ENCODE results near the gene HS3ST1. TPM values are rescaled to one million over a fixed set of nuclear protein-coding genes. Genes with fewer than 3 reads are reported as not detected.

The HS3ST1 gene
- total RNA-seq, 2 donors from 2014 or later, result 0.14 to 1.1 TPM

DNA sequence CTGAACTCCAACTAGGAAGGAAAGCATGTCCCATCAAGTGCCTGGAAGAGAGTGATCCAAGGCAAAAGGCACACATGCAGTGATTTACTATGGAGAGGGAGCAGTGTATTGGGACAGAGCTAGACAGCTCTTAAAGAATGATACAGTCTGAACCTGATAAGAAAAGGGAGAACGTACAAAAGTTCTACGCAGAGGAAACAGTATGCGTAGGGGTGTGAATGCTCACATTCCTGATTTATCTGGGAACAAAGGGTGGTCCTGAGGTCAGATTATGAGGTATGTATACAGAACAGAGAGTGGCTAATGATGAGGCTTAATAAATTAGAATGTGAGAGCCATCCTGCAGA, 12.0 kb downstream of the HS3ST1 start:
- Histone ChIP-seq H3K36me3 (no peaks in the 10 kb centered on the region), H3K4me1 (ENCODE audit: control insufficient read depth in 1 of 2, low read depth in 2 of 2) (peaks cover 0 to 12% of the 10 kb centered on the region in 2 donors), H3K27me3 (replicated peaks; ENCODE audit: insufficient read depth) (no peaks in the 10 kb centered on the region), H3K27ac (no peak overlapping the region), H3K9me3 (no peaks in the 10 kb centered on the region), H3K4me3 (no peak overlapping the region)
- DNase-seq (ENCODE audit: low spot score) (no peak), ATAC-seq (ENCODE audit: insufficient number of reproducible peaks, low FRiP score, low read depth) (no peak)
- TF ChIP-seq, protein P1, sequence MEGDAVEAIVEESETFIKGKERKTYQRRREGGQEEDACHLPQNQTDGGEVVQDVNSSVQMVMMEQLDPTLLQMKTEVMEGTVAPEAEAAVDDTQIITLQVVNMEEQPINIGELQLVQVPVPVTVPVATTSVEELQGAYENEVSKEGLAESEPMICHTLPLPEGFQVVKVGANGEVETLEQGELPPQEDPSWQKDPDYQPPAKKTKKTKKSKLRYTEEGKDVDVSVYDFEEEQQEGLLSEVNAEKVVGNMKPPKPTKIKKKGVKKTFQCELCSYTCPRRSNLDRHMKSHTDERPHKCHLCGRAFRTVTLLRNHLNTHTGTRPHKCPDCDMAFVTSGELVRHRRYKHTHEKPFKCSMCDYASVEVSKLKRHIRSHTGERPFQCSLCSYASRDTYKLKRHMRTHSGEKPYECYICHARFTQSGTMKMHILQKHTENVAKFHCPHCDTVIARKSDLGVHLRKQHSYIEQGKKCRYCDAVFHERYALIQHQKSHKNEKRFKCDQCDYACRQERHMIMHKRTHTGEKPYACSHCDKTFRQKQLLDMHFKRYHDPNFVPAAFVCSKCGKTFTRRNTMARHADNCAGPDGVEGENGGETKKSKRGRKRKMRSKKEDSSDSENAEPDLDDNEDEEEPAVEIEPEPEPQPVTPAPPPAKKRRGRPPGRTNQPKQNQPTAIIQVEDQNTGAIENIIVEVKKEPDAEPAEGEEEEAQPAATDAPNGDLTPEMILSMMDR (IDR thresholded peaks at IDR 0.05), result no peak

DNA sequence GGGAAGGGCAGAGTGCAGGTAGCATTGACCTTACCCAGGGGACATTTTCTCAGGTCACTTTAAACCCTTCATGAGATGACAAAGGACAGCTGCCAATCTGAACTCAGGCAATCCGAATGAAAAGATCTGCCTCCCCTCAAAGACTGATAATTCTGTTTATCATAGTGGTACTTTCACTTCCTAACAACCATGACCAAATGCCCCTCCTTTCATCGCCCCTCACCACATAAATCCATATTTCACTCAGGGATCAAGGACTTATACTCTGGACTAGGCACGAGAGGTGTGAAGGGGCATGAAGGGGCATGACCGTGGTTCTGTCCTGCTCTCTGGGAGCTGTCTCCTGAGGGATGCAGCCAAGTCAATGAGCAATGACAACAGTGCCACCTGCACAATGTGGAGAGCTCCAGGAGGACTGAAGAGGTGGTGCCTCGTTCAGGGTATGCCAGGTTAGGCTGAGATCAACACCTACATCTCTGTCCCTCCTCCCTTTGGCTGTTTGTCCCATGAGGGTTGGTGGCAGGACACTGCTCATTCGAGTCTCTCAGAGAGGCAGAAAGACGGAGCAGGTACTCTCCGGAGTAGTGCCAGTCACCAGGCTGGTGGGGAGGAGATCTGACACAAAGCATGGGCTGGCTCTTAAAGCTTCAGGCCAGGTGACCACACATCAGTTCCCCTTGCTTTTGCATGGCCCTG, 12.5 kb downstream of the HS3ST1 start:
- Histone ChIP-seq H3K27me3 (replicated peaks; ENCODE audit: insufficient read depth) (no peaks in the 10 kb centered on the region), H3K36me3 (no peaks in the 10 kb centered on the region), H3K27ac (no peak overlapping the region), H3K4me3 (no peak overlapping the region), H3K9me3 (no peaks in the 10 kb centered on the region), H3K4me1 (ENCODE audit: control insufficient read depth in 1 of 2, low read depth in 2 of 2) (peaks cover 0 to 9% of the 10 kb centered on the region in 2 donors)
- ATAC-seq (ENCODE audit: insufficient number of reproducible peaks, low FRiP score, low read depth), result no peak
- TF ChIP-seq, protein P1 (IDR thresholded peaks at IDR 0.05), result no peak
- DNase-seq (ENCODE audit: low spot score), result no peak

DNA sequence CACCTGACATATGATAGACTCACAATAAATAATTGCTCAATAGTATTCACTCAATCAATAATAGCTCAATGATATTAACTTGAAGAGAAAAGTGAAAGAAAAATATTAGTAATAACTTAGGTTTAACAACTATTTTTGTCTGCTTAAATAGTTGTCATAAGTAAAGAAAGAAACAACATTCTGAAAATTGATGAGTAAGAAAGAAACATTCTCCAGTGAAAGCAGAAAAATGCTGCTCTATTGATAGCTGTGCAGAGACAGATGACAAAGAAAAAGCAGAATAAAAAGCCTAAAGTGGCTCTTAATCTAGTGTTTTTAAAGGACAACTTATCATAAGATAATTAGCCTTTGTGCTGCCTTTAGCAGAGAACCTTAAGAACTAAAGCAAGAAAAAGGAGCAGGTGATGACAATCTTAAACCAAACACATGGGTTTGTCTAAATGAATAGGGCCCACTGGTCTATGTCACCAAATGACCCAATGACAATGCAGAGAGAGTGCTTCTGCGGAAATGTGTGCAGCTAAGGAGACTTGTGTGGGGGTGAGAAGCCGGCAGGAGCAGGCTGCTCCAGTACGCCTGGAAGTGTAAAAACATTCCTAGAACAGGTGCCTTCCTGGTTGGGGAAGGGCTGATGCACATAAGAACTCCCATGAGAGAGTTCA, 13.2 kb downstream of the HS3ST1 start:
- Histone ChIP-seq H3K4me3 (no peak overlapping the region), H3K4me1 (ENCODE audit: control insufficient read depth in 1 of 2, low read depth in 2 of 2) (peaks cover 0 to 2% of the 10 kb centered on the region in 2 donors), H3K36me3 (no peaks in the 10 kb centered on the region), H3K27ac (no peak overlapping the region), H3K27me3 (replicated peaks; ENCODE audit: insufficient read depth) (no peaks in the 10 kb centered on the region), H3K9me3 (no peaks in the 10 kb centered on the region)
- DNase-seq (ENCODE audit: low spot score) (no peak), ATAC-seq (ENCODE audit: insufficient number of reproducible peaks, low FRiP score, low read depth) (no peak)
- TF ChIP-seq, protein P1 (IDR thresholded peaks at IDR 0.05), result no peak

DNA sequence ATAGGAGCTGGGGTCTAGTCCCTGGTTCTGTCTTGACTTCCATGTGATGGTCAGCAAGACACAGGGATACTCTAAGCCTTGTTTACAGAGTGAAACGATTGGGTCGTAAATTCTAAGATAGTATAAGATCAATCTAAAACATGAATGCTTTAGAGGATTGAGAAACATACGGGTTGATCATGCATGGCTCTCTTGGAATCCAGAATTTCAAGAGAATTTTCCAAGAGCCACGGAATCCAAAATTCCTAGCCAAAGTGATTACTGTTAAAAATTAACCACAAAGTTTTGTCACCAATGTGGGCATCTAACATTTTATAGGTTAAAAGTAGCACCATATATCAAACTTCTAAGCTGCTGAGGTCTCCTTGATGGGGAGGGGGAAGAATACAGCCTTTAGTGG, 16.5 kb downstream of the HS3ST1 start:
- H3K27me3 ChIP-seq (replicated peaks; ENCODE audit: insufficient read depth), result no peaks in the 10 kb centered on the region
- H3K27ac ChIP-seq, result no peak overlapping the region
- no peak for DNase-seq (ENCODE audit: low spot score)
- no peaks in the 10 kb centered on the region for H3K9me3 ChIP-seq
- no peaks in the 10 kb centered on the region for H3K4me1 ChIP-seq (ENCODE audit: control insufficient read depth in 1 of 2, low read depth in 2 of 2)
- ATAC-seq (ENCODE audit: insufficient number of reproducible peaks, low FRiP score, low read depth), result no peak
- TF ChIP-seq, protein P1 (IDR thresholded peaks at IDR 0.05), result no peak
- no peak overlapping the region for H3K4me3 ChIP-seq
- no peaks in the 10 kb centered on the region for H3K36me3 ChIP-seq

DNA sequence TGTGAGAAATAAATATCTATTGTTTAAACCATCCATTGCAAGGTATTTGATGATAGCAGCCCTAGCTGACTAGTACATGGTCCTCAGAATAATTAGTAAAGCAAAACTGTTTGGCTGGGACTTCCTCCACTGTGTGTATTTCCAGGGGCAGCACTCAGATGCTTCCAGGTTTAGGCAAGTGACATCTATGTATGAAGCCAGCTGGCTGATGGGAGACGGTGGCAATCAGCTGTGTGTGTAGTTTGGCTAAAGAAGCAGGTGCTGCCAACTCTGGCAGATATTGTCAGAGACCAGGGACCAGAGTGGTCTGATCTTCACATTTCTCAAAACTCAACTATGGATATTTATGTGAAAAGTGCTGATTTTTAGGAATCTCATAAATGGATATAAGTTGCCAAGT, 19.1 kb downstream of the HS3ST1 start:
- Histone ChIP-seq H3K4me1 (ENCODE audit: control insufficient read depth in 1 of 2, low read depth in 2 of 2) (no peaks in the 10 kb centered on the region), H3K27me3 (replicated peaks; ENCODE audit: insufficient read depth) (no peaks in the 10 kb centered on the region)
- TF ChIP-seq, protein P1 (IDR thresholded peaks at IDR 0.05), result no peak

More for the DNA sequence above, 19.1 kb downstream of the HS3ST1 start:
- H3K4me3 ChIP-seq, result no peak overlapping the region
- no peaks in the 10 kb centered on the region for H3K9me3 ChIP-seq
- ATAC-seq (ENCODE audit: insufficient number of reproducible peaks, low FRiP score, low read depth) (no peak), DNase-seq (ENCODE audit: low spot score) (no peak)
- H3K27ac ChIP-seq, result no peak overlapping the region
- no peaks in the 10 kb centered on the region for H3K36me3 ChIP-seq
